Mesothelial cell of epicardium (in vitro differentiated cells): ENCODE data around the gene ANAPC2. TPM values are rescaled to one million over a fixed set of nuclear protein-coding genes. Genes with fewer than 3 reads are reported as not detected.
A peak's percentile ranks its signal among the peaks of the same experiment; 100 is the strongest.

Source experiments
- DNase-seq, 2 experiments: peaks; one replicate each; pipeline ENCODE4 v3.0.0; 2021; ENCODE audit warnings: low spot score in 2 of 2; ENCODE audit not compliant: unreplicated experiment in 2 of 2
- H3K27ac Mint-ChIP-seq: 2 replicates; pipeline ENCODE4 v1.8.0; 2021; ENCODE audit warnings: mixed read lengths
- H3K27me3 Mint-ChIP-seq: 2 replicates; pipeline ENCODE4 v1.8.0; 2021; ENCODE audit warnings: low read depth, mixed read lengths
- H3K36me3 Mint-ChIP-seq: 2 replicates; pipeline ENCODE4 v1.8.0; 2021; ENCODE audit warnings: mixed read lengths
- H3K4me1 Mint-ChIP-seq: 2 replicates; pipeline ENCODE4 v1.8.0; 2021; ENCODE audit warnings: mixed read lengths
- H3K4me3 Mint-ChIP-seq: 2 replicates; pipeline ENCODE4 v1.8.0; 2021; ENCODE audit warnings: mild to moderate bottlenecking, moderate library complexity, mixed read lengths
- H3K9me3 Mint-ChIP-seq: 2 replicates; pipeline ENCODE4 v1.8.0; 2021; ENCODE audit warnings: mixed read lengths
- CTCF ChIP-seq: fragments of 200-600 bp; sonication (generic); IDR thresholded peaks from one replicate; pipeline ENCODE4 v1.5.0; 2021; ENCODE audit warnings: antibody characterized with exemption; ENCODE audit not compliant: unreplicated experiment
- total RNA-seq: library from RNA; stranded (reverse); gene quantifications from 3 replicates; pipeline ENCODE4 v1.2.1, GENCODE V29; 2021

ANAPC2 gene
- total RNA-seq, 1 donor from 2014 or later: 89.3 TPM

- DNase-seq: no peak
- Mint-ChIP-seq H3K27ac (no peak overlapping the region), H3K36me3 (peaks cover 3% of the 10 kb centered on the region), H3K4me3 (no peak overlapping the region), H3K27me3 (no peaks in the 10 kb centered on the region), H3K9me3 (no peaks in the 10 kb centered on the region), H3K4me1 (peaks cover 27% of the 10 kb centered on the region)
- TF ChIP-seq CTCF: no peak
Measured at GRCh38 chr9:137192448-137192780, 4.1 kb upstream of the ANAPC2 start.

- Mint-ChIP-seq H3K4me3 (no peak overlapping the region), H3K27ac (no peak overlapping the region), H3K36me3 (peaks cover 3% of the 10 kb centered on the region), H3K4me1 (peaks cover 32% of the 10 kb centered on the region), H3K27me3 (no peaks in the 10 kb centered on the region), H3K9me3 (no peaks in the 10 kb centered on the region)
- no peak for DNase-seq
- no peak for TF ChIP-seq CTCF
Measured at GRCh38 chr9:137191691-137192447, 3.5 kb upstream of the ANAPC2 start.

- H3K36me3 Mint-ChIP-seq: peaks cover 3% of the 10 kb centered on the region
- H3K9me3 Mint-ChIP-seq: no peaks in the 10 kb centered on the region
- peaks cover 36% of the 10 kb centered on the region for H3K4me1 Mint-ChIP-seq
- peak overlapping the region; percentile 62 for H3K4me3 Mint-ChIP-seq
- H3K27me3 Mint-ChIP-seq: no peaks in the 10 kb centered on the region
- peak overlapping the region; percentile 82 for H3K27ac Mint-ChIP-seq
- TF ChIP-seq CTCF: no peak
- DNase-seq: no peak
Measured at GRCh38 chr9:137191245-137191644, 2.9 kb upstream of the ANAPC2 start.

- peaks cover 34% of the 10 kb centered on the region for H3K4me1 Mint-ChIP-seq
- TF ChIP-seq CTCF: no peak
- H3K36me3 Mint-ChIP-seq: peaks cover 3% of the 10 kb centered on the region
- H3K27ac Mint-ChIP-seq: peak overlapping the region; percentile 82
- H3K9me3 Mint-ChIP-seq: no peaks in the 10 kb centered on the region
- H3K4me3 Mint-ChIP-seq: peak overlapping the region; percentile 94
- no peak for DNase-seq
- H3K27me3 Mint-ChIP-seq: no peaks in the 10 kb centered on the region
Measured at GRCh38 chr9:137190315-137190856, 2.0 kb upstream of the ANAPC2 start.

GRCh38 chr9:137189297-137190295 lies 1.2 kb upstream of the ANAPC2 start:
- peak overlapping the region; percentile 94 for H3K4me3 Mint-ChIP-seq

More at GRCh38 chr9:137189297-137190295, 1.2 kb upstream of the ANAPC2 start:
- H3K27me3 Mint-ChIP-seq: no peaks in the 10 kb centered on the region
- peak overlapping the region; percentile 98 for H3K27ac Mint-ChIP-seq
- no peak for DNase-seq
- no peak for TF ChIP-seq CTCF
- peaks cover 30% of the 10 kb centered on the region for H3K4me1 Mint-ChIP-seq
- H3K9me3 Mint-ChIP-seq: no peaks in the 10 kb centered on the region
- H3K36me3 Mint-ChIP-seq: peaks cover 3% of the 10 kb centered on the region
